ENCODE results near the gene SNX10. TPM values are rescaled to one million over a fixed set of nuclear protein-coding genes. Genes with fewer than 3 reads are reported as not detected.

SNX10 gene
- total RNA-seq, 1 experiment from 2014 or later = 9.8 TPM

DNA sequence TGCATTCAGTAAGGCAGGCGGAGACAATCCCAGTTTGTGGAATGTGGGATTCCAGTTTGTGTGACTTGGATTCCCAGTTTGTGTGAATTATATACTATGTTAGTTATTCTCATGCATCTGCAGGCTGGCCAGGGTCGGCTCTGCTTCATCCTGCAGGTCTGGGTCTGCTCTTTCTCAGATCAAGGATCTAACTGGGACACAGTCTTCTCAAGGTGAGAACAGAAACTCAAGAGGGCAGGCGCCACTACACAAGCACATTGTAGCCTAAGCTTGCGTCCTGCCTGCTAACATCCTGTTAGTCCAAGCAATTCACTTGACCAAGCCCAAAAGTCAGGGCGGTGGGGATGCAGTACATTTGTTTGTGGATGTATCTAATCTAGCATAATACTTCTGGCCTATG, 131.1 kb downstream of the SNX10 start:
- Histone ChIP-seq H3F3A (ENCODE audit: insufficient read depth, low read depth) (no peaks in the 10 kb centered on the region), H3K9me2 (ENCODE audit: insufficient read depth) (no peaks in the 10 kb centered on the region), H2AFZ (no peak overlapping the region), H3K36me3 (ENCODE audit: low read depth) (no peaks in the 10 kb centered on the region), H3K27ac (no peak overlapping the region), H3K4me1 (replicated peaks; ENCODE audit: insufficient read depth) (peaks cover 15% of the 10 kb centered on the region), H3K27me3 (ENCODE audit: insufficient read depth, low read depth) (no peaks in the 10 kb centered on the region), H4K20me1 (ENCODE audit: insufficient read depth) (no peaks in the 10 kb centered on the region), H3K9me3 (ENCODE audit: insufficient read depth, low read depth) (0 out of 2 replicates have a peak, but pooled peaks cover 2% of the 10 kb centered on the region), H3K4me3 (no peak overlapping the region), H3K79me2 (ENCODE audit: low read depth) (no peaks in the 10 kb centered on the region), H3K4me2 (no peak overlapping the region)
- DNase-seq = no peak
- ChIA-PET POLR2A (ENCODE audit: unreplicated experiment) (no interaction called here), CTCF (no interaction called here)
- BruUV-seq (replicated peaks) = no TSS peak
- TF ChIP-seq EZH2 (IDR thresholded peaks at IDR 0.05; ENCODE audit: low read depth) = no peak
- TF ChIP-seq, protein P1, sequence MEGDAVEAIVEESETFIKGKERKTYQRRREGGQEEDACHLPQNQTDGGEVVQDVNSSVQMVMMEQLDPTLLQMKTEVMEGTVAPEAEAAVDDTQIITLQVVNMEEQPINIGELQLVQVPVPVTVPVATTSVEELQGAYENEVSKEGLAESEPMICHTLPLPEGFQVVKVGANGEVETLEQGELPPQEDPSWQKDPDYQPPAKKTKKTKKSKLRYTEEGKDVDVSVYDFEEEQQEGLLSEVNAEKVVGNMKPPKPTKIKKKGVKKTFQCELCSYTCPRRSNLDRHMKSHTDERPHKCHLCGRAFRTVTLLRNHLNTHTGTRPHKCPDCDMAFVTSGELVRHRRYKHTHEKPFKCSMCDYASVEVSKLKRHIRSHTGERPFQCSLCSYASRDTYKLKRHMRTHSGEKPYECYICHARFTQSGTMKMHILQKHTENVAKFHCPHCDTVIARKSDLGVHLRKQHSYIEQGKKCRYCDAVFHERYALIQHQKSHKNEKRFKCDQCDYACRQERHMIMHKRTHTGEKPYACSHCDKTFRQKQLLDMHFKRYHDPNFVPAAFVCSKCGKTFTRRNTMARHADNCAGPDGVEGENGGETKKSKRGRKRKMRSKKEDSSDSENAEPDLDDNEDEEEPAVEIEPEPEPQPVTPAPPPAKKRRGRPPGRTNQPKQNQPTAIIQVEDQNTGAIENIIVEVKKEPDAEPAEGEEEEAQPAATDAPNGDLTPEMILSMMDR (conservative IDR thresholded peaks at IDR 0.05) = no peak
- intact Hi-C loops (cut with micrococcal nuclease; ENCODE audit: unreplicated experiment) = no loop called here

DNA sequence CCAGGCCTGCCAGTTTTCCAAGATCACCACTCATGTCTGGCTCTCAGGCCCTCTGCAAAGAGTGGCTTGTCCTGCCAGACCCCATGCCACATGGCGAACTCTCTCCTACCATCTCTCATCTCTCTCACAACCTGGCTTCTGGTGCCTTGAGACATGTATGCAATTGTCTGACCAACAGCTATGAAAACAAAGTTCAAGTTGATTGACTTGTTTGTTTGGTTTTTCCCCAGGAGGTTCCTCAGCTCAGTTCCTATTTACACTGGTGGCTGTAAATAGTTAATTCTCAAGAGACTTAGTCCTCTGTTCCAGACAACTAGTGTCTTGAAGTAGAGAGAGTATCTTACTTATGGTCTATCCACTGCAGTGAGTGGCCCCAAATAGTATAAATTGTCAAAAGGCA, 131.8 kb downstream of the SNX10 start:
- Histone ChIP-seq H3K36me3 (ENCODE audit: low read depth) (no peaks in the 10 kb centered on the region), H3K79me2 (ENCODE audit: low read depth) (no peaks in the 10 kb centered on the region), H3K4me3 (no peak overlapping the region), H3K27me3 (ENCODE audit: insufficient read depth, low read depth) (no peaks in the 10 kb centered on the region), H3K4me1 (replicated peaks; ENCODE audit: insufficient read depth) (peaks cover 11% of the 10 kb centered on the region), H4K20me1 (ENCODE audit: insufficient read depth) (no peaks in the 10 kb centered on the region), H3K9me3 (ENCODE audit: insufficient read depth, low read depth) (no peaks in the 10 kb centered on the region), H2AFZ (no peak overlapping the region), H3K4me2 (peak overlapping the region; percentile 23), H3K9me2 (ENCODE audit: insufficient read depth) (no peaks in the 10 kb centered on the region), H3F3A (ENCODE audit: insufficient read depth, low read depth) (no peaks in the 10 kb centered on the region), H3K27ac (no peak overlapping the region)
- TF ChIP-seq EZH2 (IDR thresholded peaks at IDR 0.05; ENCODE audit: low read depth) = no peak
- TF ChIP-seq, protein P1 (conservative IDR thresholded peaks at IDR 0.05) = no peak
- ChIA-PET CTCF (no interaction called here), POLR2A (ENCODE audit: unreplicated experiment) (interaction anchor here (0.9 kb wide), 1 partner anchor 242 kb away, joined by 4 read pairs; no protein-coding TSS in a partner anchor)
- intact Hi-C loops (cut with micrococcal nuclease; ENCODE audit: unreplicated experiment) = no loop called here
- BruUV-seq (replicated peaks) = no TSS peak
- DNase-seq = peak in 1 of 2 experiments; percentile 65

Other genes starting within 250 kb of the SNX10 start
- gene NFE2L3, start 139.7 kb upstream of the SNX10 start, total RNA-seq (2021) = 44.2 and 49.1 TPM in 2 replicates
- gene HNRNPA2B1, start 91.1 kb upstream of the SNX10 start, total RNA-seq (2021) = 526 and 792 TPM in 2 replicates
- 282 and 308 TPM in 2 replicates for gene CBX3, start 90.1 kb upstream of the SNX10 start, total RNA-seq (2021)

All from PC-9 (cell line).